OCI-LY3 (cell line): ENCODE data around the gene FLYWCH1.

Experiments used
- EZH2phosphoT487 ChIP-seq: fragments of 200-600 bp; shearing (Covaris generic); IDR thresholded peaks from 2 replicates; pipeline ENCODE4 v1.6.1; 2018; ENCODE audit warnings: antibody characterized with exemption, mixed run types, low read depth
- TF ChIP-seq, protein P1 (sequence below): fragments of 200-600, 300-600 bp; sonication (generic); IDR thresholded peaks from 2 replicates; pipeline ENCODE4 v1.5.1; 2014; ENCODE audit warnings: antibody characterized with exemption, low read length, low read depth

- TF ChIP-seq, protein P1, sequence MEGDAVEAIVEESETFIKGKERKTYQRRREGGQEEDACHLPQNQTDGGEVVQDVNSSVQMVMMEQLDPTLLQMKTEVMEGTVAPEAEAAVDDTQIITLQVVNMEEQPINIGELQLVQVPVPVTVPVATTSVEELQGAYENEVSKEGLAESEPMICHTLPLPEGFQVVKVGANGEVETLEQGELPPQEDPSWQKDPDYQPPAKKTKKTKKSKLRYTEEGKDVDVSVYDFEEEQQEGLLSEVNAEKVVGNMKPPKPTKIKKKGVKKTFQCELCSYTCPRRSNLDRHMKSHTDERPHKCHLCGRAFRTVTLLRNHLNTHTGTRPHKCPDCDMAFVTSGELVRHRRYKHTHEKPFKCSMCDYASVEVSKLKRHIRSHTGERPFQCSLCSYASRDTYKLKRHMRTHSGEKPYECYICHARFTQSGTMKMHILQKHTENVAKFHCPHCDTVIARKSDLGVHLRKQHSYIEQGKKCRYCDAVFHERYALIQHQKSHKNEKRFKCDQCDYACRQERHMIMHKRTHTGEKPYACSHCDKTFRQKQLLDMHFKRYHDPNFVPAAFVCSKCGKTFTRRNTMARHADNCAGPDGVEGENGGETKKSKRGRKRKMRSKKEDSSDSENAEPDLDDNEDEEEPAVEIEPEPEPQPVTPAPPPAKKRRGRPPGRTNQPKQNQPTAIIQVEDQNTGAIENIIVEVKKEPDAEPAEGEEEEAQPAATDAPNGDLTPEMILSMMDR, result no peak
- TF ChIP-seq EZH2phosphoT487, result no peak
Measured at GRCh38 chr16:2895813-2896212, 15.9 kb upstream of the FLYWCH1 start.
